Eye (tissue), 1 donor: ENCODE data around the gene NEMF.
"Not testable (repeated sequence)": the region's sequence is repeated elsewhere in the genome, so short reads cannot be mapped to it uniquely, and the experiment has no call there.

Experiments
- DNase-seq: peaks from one replicate; pipeline ENCODE4 v3.0.0-alpha.2; 2015

NEMF gene

GRCh38 chr14:49852301-49853157 lies at the start of gene NEMF:
Gene NEMF (minus strand): TSS chr14:49852788. CDS start chr14:49852753, 35 bp downstream.
- peak; percentile 100 for DNase-seq

GRCh38 chr14:49900973-49901372 lies 48.4 kb upstream of the NEMF start:
- no peak for DNase-seq

- DNase-seq = no peak
Observed at GRCh38 chr14:49898485-49898884, 45.9 kb upstream of the NEMF start.

- DNase-seq = no peak
Observed at GRCh38 chr14:49897965-49898364, 45.4 kb upstream of the NEMF start.

- no peak for DNase-seq
Observed at GRCh38 chr14:49897414-49897813, 44.8 kb upstream of the NEMF start.

GRCh38 chr14:49896966-49897365 lies 44.4 kb upstream of the NEMF start:
- no peak for DNase-seq

- DNase-seq = not testable (repeated sequence)
Observed at GRCh38 chr14:49896272-49896671, 43.7 kb upstream of the NEMF start.

GRCh38 chr14:49895480-49895879 lies 42.9 kb upstream of the NEMF start:
- DNase-seq = no peak

GRCh38 chr14:49894214-49895107 lies 41.9 kb upstream of the NEMF start:
- DNase-seq = peak; percentile 45

GRCh38 chr14:49893309-49894213 lies 41.0 kb upstream of the NEMF start:
- DNase-seq = no peak

GRCh38 chr14:49892636-49893308 lies 40.2 kb upstream of the NEMF start, which contains the start of gene ARF6:
Gene ARF6 (plus strand): TSS chr14:49893082. CDS start chr14:49893737, 655 bp downstream.
- DNase-seq = peak; percentile 99

GRCh38 chr14:49892301-49892635 lies 39.7 kb upstream of the NEMF start:
- DNase-seq = peak; percentile 92

GRCh38 chr14:49888293-49888692 lies 35.7 kb upstream of the NEMF start:
- no peak for DNase-seq

GRCh38 chr14:49886523-49886922 lies 33.9 kb upstream of the NEMF start:
- no peak for DNase-seq

- DNase-seq = no peak
Observed at GRCh38 chr14:49882826-49883694, 30.5 kb upstream of the NEMF start.

- no peak for DNase-seq
Observed at GRCh38 chr14:49881350-49882001, 28.9 kb upstream of the NEMF start.

- no peak for DNase-seq
Observed at GRCh38 chr14:49880267-49881064, 27.9 kb upstream of the NEMF start.

- peak; percentile 58 for DNase-seq
Observed at GRCh38 chr14:49879646-49880204, 27.1 kb upstream of the NEMF start.

GRCh38 chr14:49876563-49877127 lies 24.1 kb upstream of the NEMF start:
- DNase-seq = no peak
